ENCODE results near the gene ADCY2. TPM values are rescaled to one million over a fixed set of nuclear protein-coding genes. Genes with fewer than 3 reads are reported as not detected.

Gene ADCY2
- total RNA-seq, 1 donor from 2014 or later: 1.5 TPM

- H3K4me1 Mint-ChIP-seq (ENCODE audit: unreplicated experiment): no peaks in the 10 kb centered on the region
- no peaks in the 10 kb centered on the region for H3K9me3 Mint-ChIP-seq (ENCODE audit: unreplicated experiment)
- no peaks in the 10 kb centered on the region for H3K27me3 Mint-ChIP-seq (ENCODE audit: unreplicated experiment)
- no peak for TF ChIP-seq CTCF (IDR thresholded peaks at IDR 0.05; ENCODE audit: unreplicated experiment)
- no peaks in the 10 kb centered on the region for H3K36me3 Mint-ChIP-seq (ENCODE audit: low read depth, unreplicated experiment)
- H3K27ac Mint-ChIP-seq (ENCODE audit: unreplicated experiment): no peak overlapping the region
- DNase-seq (ENCODE audit: low spot score): no peak
- no peak overlapping the region for H3K4me3 Mint-ChIP-seq (ENCODE audit: unreplicated experiment)
Measured at GRCh38 chr5:7541898-7542297, 146.0 kb downstream of the ADCY2 start.

DNA sequence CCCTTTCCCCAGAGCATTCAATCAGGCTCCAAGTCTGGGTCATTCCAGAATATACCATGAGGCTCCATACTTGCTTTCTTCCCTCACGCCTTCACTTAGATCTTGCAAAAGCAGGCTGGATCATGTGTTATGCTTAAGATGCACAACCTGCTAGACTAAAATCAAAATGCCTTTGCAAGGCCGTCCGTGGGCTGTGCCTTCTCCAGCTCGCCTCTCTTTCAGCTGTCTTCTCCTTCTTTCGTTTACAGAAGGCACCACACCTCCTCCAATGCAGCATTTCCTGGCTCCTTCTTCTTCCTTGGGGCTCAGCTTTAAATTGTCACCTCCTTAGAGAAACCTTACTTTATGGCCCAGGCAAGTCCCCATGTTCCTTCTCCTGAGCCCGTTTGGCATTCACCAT, 150.6 kb downstream of the ADCY2 start:
- no peak for TF ChIP-seq CTCF (IDR thresholded peaks at IDR 0.05; ENCODE audit: unreplicated experiment)
- Mint-ChIP-seq H3K36me3 (ENCODE audit: low read depth, unreplicated experiment) (no peaks in the 10 kb centered on the region), H3K4me1 (ENCODE audit: unreplicated experiment) (no peaks in the 10 kb centered on the region), H3K4me3 (ENCODE audit: unreplicated experiment) (no peak overlapping the region), H3K27ac (ENCODE audit: unreplicated experiment) (no peak overlapping the region), H3K9me3 (ENCODE audit: unreplicated experiment) (no peaks in the 10 kb centered on the region), H3K27me3 (ENCODE audit: unreplicated experiment) (no peaks in the 10 kb centered on the region)
- no peak for DNase-seq (ENCODE audit: low spot score)

DNA sequence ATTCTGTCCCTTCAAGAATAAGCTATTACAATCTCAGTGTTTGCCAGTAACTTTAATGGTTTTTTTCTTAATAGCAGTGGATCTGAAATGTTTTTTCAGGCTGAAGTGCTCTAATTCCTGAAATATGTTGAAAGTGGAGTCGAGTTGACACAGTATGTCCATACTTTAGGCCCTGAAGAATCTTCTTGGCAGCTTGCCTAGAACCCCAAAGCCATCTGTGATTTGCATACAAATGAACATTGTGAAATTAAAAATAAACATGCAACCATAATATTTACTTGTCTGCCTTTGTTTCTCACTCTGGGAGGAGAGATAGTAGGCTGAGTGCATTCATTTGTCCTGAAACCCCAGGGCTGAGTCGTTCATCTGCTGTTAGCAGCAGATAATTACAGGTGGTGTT, 152.7 kb downstream of the ADCY2 start:
- H3K9me3 Mint-ChIP-seq (ENCODE audit: unreplicated experiment): no peaks in the 10 kb centered on the region
- H3K4me1 Mint-ChIP-seq (ENCODE audit: unreplicated experiment): peaks cover 6% of the 10 kb centered on the region
- no peak overlapping the region for H3K27ac Mint-ChIP-seq (ENCODE audit: unreplicated experiment)
- H3K36me3 Mint-ChIP-seq (ENCODE audit: low read depth, unreplicated experiment): no peaks in the 10 kb centered on the region
- H3K4me3 Mint-ChIP-seq (ENCODE audit: unreplicated experiment): no peak overlapping the region
- no peaks in the 10 kb centered on the region for H3K27me3 Mint-ChIP-seq (ENCODE audit: unreplicated experiment)
- TF ChIP-seq CTCF (IDR thresholded peaks at IDR 0.05; ENCODE audit: unreplicated experiment): no peak
- DNase-seq (ENCODE audit: low spot score): no peak

DNA sequence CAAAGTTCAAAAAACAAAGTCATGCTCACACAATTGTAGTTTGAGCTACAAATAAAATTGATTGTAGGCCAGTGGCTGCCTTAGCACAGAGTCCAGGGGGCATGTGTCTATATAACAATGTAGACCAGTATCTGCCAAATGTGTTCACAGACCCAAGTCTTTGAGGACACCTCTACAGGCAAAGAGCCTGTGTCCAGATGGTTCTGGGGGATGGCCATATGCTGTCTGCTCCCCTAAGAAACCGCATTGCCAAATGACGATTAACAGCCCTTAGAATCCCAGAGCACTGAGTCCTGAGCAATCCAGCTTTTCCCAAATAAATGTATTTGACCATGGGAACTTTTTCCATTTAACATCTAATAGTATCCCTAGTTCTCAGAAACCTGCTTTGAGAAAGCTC, 169.6 kb downstream of the ADCY2 start:
- Mint-ChIP-seq H3K27ac (ENCODE audit: unreplicated experiment) (no peak overlapping the region), H3K9me3 (ENCODE audit: unreplicated experiment) (no peaks in the 10 kb centered on the region), H3K27me3 (ENCODE audit: unreplicated experiment) (peaks cover 1% of the 10 kb centered on the region), H3K4me1 (ENCODE audit: unreplicated experiment) (no peaks in the 10 kb centered on the region), H3K4me3 (ENCODE audit: unreplicated experiment) (no peak overlapping the region), H3K36me3 (ENCODE audit: low read depth, unreplicated experiment) (no peaks in the 10 kb centered on the region)
- TF ChIP-seq CTCF (IDR thresholded peaks at IDR 0.05; ENCODE audit: unreplicated experiment): no peak
- no peak for DNase-seq (ENCODE audit: low spot score)

- no peaks in the 10 kb centered on the region for H3K4me1 Mint-ChIP-seq (ENCODE audit: unreplicated experiment)
- DNase-seq (ENCODE audit: low spot score): no peak
- no peaks in the 10 kb centered on the region for H3K36me3 Mint-ChIP-seq (ENCODE audit: low read depth, unreplicated experiment)
- H3K27me3 Mint-ChIP-seq (ENCODE audit: unreplicated experiment): no peaks in the 10 kb centered on the region
- H3K27ac Mint-ChIP-seq (ENCODE audit: unreplicated experiment): no peak overlapping the region
- no peak for TF ChIP-seq CTCF (IDR thresholded peaks at IDR 0.05; ENCODE audit: unreplicated experiment)
- no peaks in the 10 kb centered on the region for H3K9me3 Mint-ChIP-seq (ENCODE audit: unreplicated experiment)
- H3K4me3 Mint-ChIP-seq (ENCODE audit: unreplicated experiment): no peak overlapping the region
Measured at GRCh38 chr5:7576023-7576715, 180.2 kb downstream of the ADCY2 start.

All from endothelial cell (in vitro differentiated cells).